Kidney epithelial cell (primary cell): ENCODE data around the gene SLC16A10. TPM values are rescaled to one million over a fixed set of nuclear protein-coding genes. Genes with fewer than 3 reads are reported as not detected.

Source experiments
- DNase-seq: peaks from one replicate; pipeline ENCODE4 v3.0.0-alpha.2; 2010; ENCODE audit warnings: low read depth
- H3K27me3 ChIP-seq: 2 replicates; pipeline ENCODE4 v1.6.0; 2011; ENCODE audit warnings: low read length; ENCODE audit not compliant: control insufficient read depth, insufficient read depth
- H3K36me3 ChIP-seq: 2 replicates; pipeline ENCODE4 v1.5.1; 2011; ENCODE audit warnings: low read length; ENCODE audit not compliant: control insufficient read depth, insufficient read depth
- H3K4me3 ChIP-seq: 2 replicates; pipeline ENCODE4 v1.5.1; 2011; ENCODE audit warnings: low read depth, mild to moderate bottlenecking, control low read depth, low read length
- CTCF ChIP-seq: IDR thresholded peaks from 2 replicates; pipeline ENCODE4 v1.5.1; 2011; ENCODE audit warnings: mild to moderate bottlenecking, moderate library complexity, low read length, control low read depth, inconsistent platforms; ENCODE audit not compliant: insufficient read depth, poor library complexity, severe bottlenecking
- total RNA-seq: library from RNA; depleted of rRNA; stranded (reverse); fragments of >200 nt; gene quantifications from 2 replicates; pipeline ENCODE4 v1.2.3, GENCODE V29; 2015

Gene SLC16A10
- total RNA-seq, 1 donor from 2014 or later: 1.0 TPM

- no peak overlapping the region for H3K4me3 ChIP-seq
- no peak for TF ChIP-seq CTCF
- no peak for DNase-seq
- no peaks in the 10 kb centered on the region for H3K36me3 ChIP-seq
- no peaks in the 10 kb centered on the region for H3K27me3 ChIP-seq
These were observed 60.1 kb downstream of the SLC16A10 start for GRCh38 chr6:111147440-111147839.

- TF ChIP-seq CTCF: no peak
These were observed 60.8 kb downstream of the SLC16A10 start for GRCh38 chr6:111148110-111148509.

GRCh38 chr6:111150577-111150976 is 63.3 kb downstream of the SLC16A10 start:
- Histone ChIP-seq H3K4me3 (no peak overlapping the region), H3K36me3 (no peaks in the 10 kb centered on the region), H3K27me3 (no peaks in the 10 kb centered on the region)
- no peak for DNase-seq
- TF ChIP-seq CTCF: no peak

More at GRCh38 chr6:111148110-111148509, 60.8 kb downstream of the SLC16A10 start:
- H3K27me3 ChIP-seq: no peaks in the 10 kb centered on the region
- no peak for DNase-seq
- H3K36me3 ChIP-seq: no peaks in the 10 kb centered on the region
- H3K4me3 ChIP-seq: no peak overlapping the region

- TF ChIP-seq CTCF: no peak
- no peak for DNase-seq
- Histone ChIP-seq H3K36me3 (no peaks in the 10 kb centered on the region), H3K4me3 (no peak overlapping the region), H3K27me3 (no peaks in the 10 kb centered on the region)
These were observed 67.7 kb downstream of the SLC16A10 start for GRCh38 chr6:111154981-111155380.

DNA sequence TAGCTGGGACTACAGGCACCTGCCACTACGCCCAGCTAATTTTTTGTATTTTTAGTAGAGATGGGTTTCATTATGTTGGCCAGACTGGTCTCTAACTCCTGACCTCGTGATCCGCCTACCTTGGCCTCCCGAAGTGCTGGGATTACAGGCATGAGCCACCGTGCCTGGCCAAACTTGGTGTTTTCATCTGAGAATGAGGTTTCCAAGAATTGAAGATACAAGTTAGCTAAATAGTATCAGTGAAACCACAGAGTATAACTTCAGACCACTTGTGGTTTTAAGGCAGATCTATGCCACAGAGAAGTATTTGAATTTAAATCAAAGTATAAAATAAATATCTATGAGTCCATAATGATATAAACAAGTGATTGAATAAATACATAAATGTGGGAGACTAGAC is 70.1 kb downstream of the SLC16A10 start:
- Histone ChIP-seq H3K36me3 (no peaks in the 10 kb centered on the region), H3K27me3 (no peaks in the 10 kb centered on the region), H3K4me3 (no peak overlapping the region)
- DNase-seq: no peak
- no peak for TF ChIP-seq CTCF

GRCh38 chr6:111159633-111160032 is 72.3 kb downstream of the SLC16A10 start:
- TF ChIP-seq CTCF: no peak
- DNase-seq: no peak
- H3K4me3 ChIP-seq: no peak overlapping the region
- H3K27me3 ChIP-seq: no peaks in the 10 kb centered on the region
- no peaks in the 10 kb centered on the region for H3K36me3 ChIP-seq
